Loucy (cell line): ENCODE measurements around the gene PROM2.

Source experiments
- H2AFZ ChIP-seq: fragments of 200-600 bp; sonication (generic); 2 replicates; pipeline ENCODE4 v1.6.0; 2016; ENCODE audit warnings: antibody characterized with exemption, mild to moderate bottlenecking, low read length, moderate library complexity
- H3F3A ChIP-seq: fragments of 200-600 bp; 2 replicates; pipeline ENCODE4 v1.6.0; 2016; ENCODE audit warnings: antibody characterized with exemption, low read depth, mild to moderate bottlenecking
- H3K27me3 ChIP-seq: fragments of 200-600 bp; sonication (generic); 2 replicates; pipeline ENCODE4 v1.6.1; 2014; ENCODE audit warnings: low read length, mild to moderate bottlenecking; ENCODE audit not compliant: insufficient read depth, poor library complexity, severe bottlenecking
- H3K36me3 ChIP-seq: fragments of 200-600 bp; sonication (generic); 2 replicates; pipeline ENCODE4 v1.6.1; 2016; ENCODE audit warnings: low read length; ENCODE audit not compliant: insufficient read depth
- H3K4me1 ChIP-seq: fragments of 200-600 bp; sonication (generic); 2 replicates; pipeline ENCODE4 v1.5.1; 2014; ENCODE audit warnings: low read length, mild to moderate bottlenecking; ENCODE audit not compliant: insufficient read depth, poor library complexity, severe bottlenecking
- H3K4me2 ChIP-seq: fragments of 200-600 bp; sonication (generic); 2 replicates; pipeline ENCODE4 v1.6.0; 2014; ENCODE audit warnings: antibody characterized with exemption, low read length, low read depth, mild to moderate bottlenecking; ENCODE audit not compliant: poor library complexity, severe bottlenecking
- H3K4me3 ChIP-seq: fragments of 200-600 bp; sonication (generic); 2 replicates; pipeline ENCODE4 v1.5.1; 2014; ENCODE audit warnings: low read length, mild to moderate bottlenecking, mixed read lengths; ENCODE audit not compliant: poor library complexity, severe bottlenecking
- H3K79me2 ChIP-seq: fragments of 200-600 bp; sonication (generic); 2 replicates; pipeline ENCODE4 v1.6.1; 2014; ENCODE audit warnings: low read length; ENCODE audit not compliant: insufficient read depth
- H3K9ac ChIP-seq: fragments of 200-600 bp; sonication (generic); 2 replicates; pipeline ENCODE4 v1.6.0; 2014; ENCODE audit warnings: mild to moderate bottlenecking, low read depth, low read length, moderate library complexity; ENCODE audit not compliant: poor library complexity, severe bottlenecking
- H3K9me2 ChIP-seq: fragments of 200-600 bp; sonication (generic); replicated peaks from 2 replicates; pipeline ENCODE4 v1.6.1; 2016; ENCODE audit warnings: low read depth, low read length, mixed read lengths
- H3K9me3 ChIP-seq: fragments of 200-600 bp; sonication (generic); 2 replicates; pipeline ENCODE4 v1.6.1; 2014; ENCODE audit warnings: mild to moderate bottlenecking, antibody characterized with exemption, low read length, low read depth; ENCODE audit not compliant: insufficient read depth
- H4K20me1 ChIP-seq: fragments of 200-600 bp; sonication (generic); 2 replicates; pipeline ENCODE4 v1.6.0; 2014; ENCODE audit warnings: antibody characterized with exemption, low read length, mild to moderate bottlenecking; ENCODE audit not compliant: insufficient read depth, poor library complexity, severe bottlenecking
- CTCF ChIP-seq: fragments of 200-600 bp; sonication (generic); conservative IDR thresholded peaks from 2 replicates; pipeline ENCODE4 v1.5.1; 2014; ENCODE audit warnings: mild to moderate bottlenecking, antibody characterized with exemption, low read length
- EZH2phosphoT487 ChIP-seq: fragments of 200-600 bp; IDR thresholded peaks from 2 replicates; pipeline ENCODE4 v1.6.1; 2018; ENCODE audit warnings: antibody characterized with exemption, mild to moderate bottlenecking, moderate library complexity, borderline replicate concordance

Gene PROM2

GRCh38 chr2:95276244-95276887 is 2.1 kb downstream of the PROM2 start:
- no peaks in the 10 kb centered on the region for H3K27me3 ChIP-seq
- no peak overlapping the region for H3K9ac ChIP-seq
- no peak overlapping the region for H2AFZ ChIP-seq
- H3K4me1 ChIP-seq, result no peaks in the 10 kb centered on the region
- H3K36me3 ChIP-seq, result no peaks in the 10 kb centered on the region
- H3K4me2 ChIP-seq, result no peak overlapping the region
- H3K79me2 ChIP-seq, result no peaks in the 10 kb centered on the region
- H3K9me2 ChIP-seq, result no peaks in the 10 kb centered on the region
- no peaks in the 10 kb centered on the region for H4K20me1 ChIP-seq
- TF ChIP-seq EZH2phosphoT487 (no peak), CTCF (no peak)
- no peak overlapping the region for H3K4me3 ChIP-seq
- no peaks in the 10 kb centered on the region for H3F3A ChIP-seq
- peaks cover 3% of the 10 kb centered on the region; the same call in 1 of the 2 replicates for H3K9me3 ChIP-seq

- TF ChIP-seq EZH2phosphoT487 (no peak), CTCF (no peak)
- H3K4me2 ChIP-seq, result no peak overlapping the region
These were observed 2.6 kb downstream of the PROM2 start for GRCh38 chr2:95276888-95277245.

GRCh38 chr2:95277246-95277906 is 3.1 kb downstream of the PROM2 start:
- Histone ChIP-seq H2AFZ (no peak overlapping the region), H3K4me2 (no peak overlapping the region)

More at GRCh38 chr2:95276888-95277245, 2.6 kb downstream of the PROM2 start:
- no peaks in the 10 kb centered on the region for H3K27me3 ChIP-seq
- H3K4me1 ChIP-seq, result no peaks in the 10 kb centered on the region
- no peaks in the 10 kb centered on the region for H3K79me2 ChIP-seq
- H3K4me3 ChIP-seq, result no peak overlapping the region
- H3K9me3 ChIP-seq, result peaks cover 3% of the 10 kb centered on the region; the same call in 1 of the 2 replicates
- no peaks in the 10 kb centered on the region for H4K20me1 ChIP-seq
- no peaks in the 10 kb centered on the region for H3K9me2 ChIP-seq
- H3K36me3 ChIP-seq, result no peaks in the 10 kb centered on the region
- H2AFZ ChIP-seq, result no peak overlapping the region
- H3K9ac ChIP-seq, result no peak overlapping the region
- no peaks in the 10 kb centered on the region for H3F3A ChIP-seq

More at GRCh38 chr2:95277246-95277906, 3.1 kb downstream of the PROM2 start:
- H3K9me2 ChIP-seq, result no peaks in the 10 kb centered on the region
- no peaks in the 10 kb centered on the region for H4K20me1 ChIP-seq
- no peaks in the 10 kb centered on the region for H3K36me3 ChIP-seq
- no peak overlapping the region for H3K4me3 ChIP-seq
- peaks cover 3% of the 10 kb centered on the region; the same call in 1 of the 2 replicates for H3K9me3 ChIP-seq
- no peaks in the 10 kb centered on the region for H3K79me2 ChIP-seq
- no peaks in the 10 kb centered on the region for H3K4me1 ChIP-seq
- H3F3A ChIP-seq, result no peaks in the 10 kb centered on the region
- TF ChIP-seq CTCF, result no peak
- no peak for TF ChIP-seq EZH2phosphoT487
- no peaks in the 10 kb centered on the region for H3K27me3 ChIP-seq
- H3K9ac ChIP-seq, result no peak overlapping the region
